GOT3 (cell line): ENCODE measurements around the gene CYB5RL.
"Not testable (repeated sequence)": the region's sequence is repeated elsewhere in the genome, so short reads cannot be mapped to it uniquely, and the experiment has no call there.

Experiments used
- DNase-seq: peaks from one replicate; lab custom pipeline; 2025; ENCODE audit warnings: mixed read lengths; lab: John Stamatoyannopoulos, UW

Gene CYB5RL

GRCh38 chr1:54186056-54186455, 13.8 kb downstream of the CYB5RL start:
- no peak for DNase-seq

GRCh38 chr1:54180701-54181360, 19.0 kb downstream of the CYB5RL start:
- no peak for DNase-seq

GRCh38 chr1:54178296-54179070, 21.3 kb downstream of the CYB5RL start:
- no peak for DNase-seq

- DNase-seq, result no peak
These were observed 22.1 kb downstream of the CYB5RL start for GRCh38 chr1:54177726-54178125.

GRCh38 chr1:54176621-54177327, 23.1 kb downstream of the CYB5RL start:
- DNase-seq, result no peak

GRCh38 chr1:54174106-54174505, 25.7 kb downstream of the CYB5RL start:
- no peak for DNase-seq

GRCh38 chr1:54173681-54174080, 26.1 kb downstream of the CYB5RL start:
- DNase-seq, result no peak

GRCh38 chr1:54172614-54173599, 26.9 kb downstream of the CYB5RL start:
- DNase-seq, result no peak

- no peak for DNase-seq
These were observed 28.2 kb downstream of the CYB5RL start for GRCh38 chr1:54171606-54172005.

GRCh38 chr1:54171016-54171415, 28.8 kb downstream of the CYB5RL start:
- DNase-seq, result no peak

GRCh38 chr1:54169068-54169467, 30.8 kb downstream of the CYB5RL start:
- no peak for DNase-seq

- DNase-seq, result no peak
These were observed 31.4 kb downstream of the CYB5RL start for GRCh38 chr1:54168206-54168965.

- no peak for DNase-seq
These were observed 32.2 kb downstream of the CYB5RL start for GRCh38 chr1:54167422-54168139.

GRCh38 chr1:54166357-54166756, 33.5 kb downstream of the CYB5RL start:
- DNase-seq, result not testable (repeated sequence)

GRCh38 chr1:54165146-54165545, 34.7 kb downstream of the CYB5RL start:
- no peak for DNase-seq

GRCh38 chr1:54163573-54163972, 36.3 kb downstream of the CYB5RL start:
- DNase-seq, result no peak

- no peak for DNase-seq
These were observed 36.8 kb downstream of the CYB5RL start for GRCh38 chr1:54163051-54163450.

GRCh38 chr1:54161495-54162168, 38.2 kb downstream of the CYB5RL start:
- DNase-seq, result no peak

GRCh38 chr1:54160351-54160750, 39.5 kb downstream of the CYB5RL start:
- no peak for DNase-seq
